GM18517 (cell line): Measurements from ENCODE around the gene FOXP1.
A peak's percentile ranks its signal among the peaks of the same experiment; 100 is the strongest.

Experiments used
- ATAC-seq: cut with Tn5 transposase; IDR thresholded peaks from one replicate; pipeline ENCODE4 v1.9.1; 2021; ENCODE audit warnings: mild to moderate bottlenecking, moderate library complexity; ENCODE audit not compliant: unreplicated experiment

The FOXP1 gene

DNA sequence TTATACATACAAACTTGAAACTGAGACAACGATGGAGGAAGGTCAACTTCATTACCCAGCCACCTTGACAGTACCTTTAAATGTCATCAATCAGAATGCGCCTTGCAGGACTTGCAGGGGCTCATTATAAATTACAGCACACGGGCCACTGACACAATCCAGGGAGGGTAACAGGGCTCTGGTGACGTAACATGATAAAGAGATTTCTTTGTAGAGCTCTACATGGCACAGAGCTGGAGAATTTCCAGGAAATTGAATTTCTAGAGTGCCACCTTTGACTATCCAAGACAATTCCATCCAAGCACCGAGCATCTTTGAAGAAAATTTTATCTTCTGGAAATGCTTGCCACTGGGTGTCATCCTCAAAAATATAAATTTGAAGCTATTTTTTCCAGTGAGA lies 486.0 kb downstream of the FOXP1 start:
- no peak for ATAC-seq

DNA sequence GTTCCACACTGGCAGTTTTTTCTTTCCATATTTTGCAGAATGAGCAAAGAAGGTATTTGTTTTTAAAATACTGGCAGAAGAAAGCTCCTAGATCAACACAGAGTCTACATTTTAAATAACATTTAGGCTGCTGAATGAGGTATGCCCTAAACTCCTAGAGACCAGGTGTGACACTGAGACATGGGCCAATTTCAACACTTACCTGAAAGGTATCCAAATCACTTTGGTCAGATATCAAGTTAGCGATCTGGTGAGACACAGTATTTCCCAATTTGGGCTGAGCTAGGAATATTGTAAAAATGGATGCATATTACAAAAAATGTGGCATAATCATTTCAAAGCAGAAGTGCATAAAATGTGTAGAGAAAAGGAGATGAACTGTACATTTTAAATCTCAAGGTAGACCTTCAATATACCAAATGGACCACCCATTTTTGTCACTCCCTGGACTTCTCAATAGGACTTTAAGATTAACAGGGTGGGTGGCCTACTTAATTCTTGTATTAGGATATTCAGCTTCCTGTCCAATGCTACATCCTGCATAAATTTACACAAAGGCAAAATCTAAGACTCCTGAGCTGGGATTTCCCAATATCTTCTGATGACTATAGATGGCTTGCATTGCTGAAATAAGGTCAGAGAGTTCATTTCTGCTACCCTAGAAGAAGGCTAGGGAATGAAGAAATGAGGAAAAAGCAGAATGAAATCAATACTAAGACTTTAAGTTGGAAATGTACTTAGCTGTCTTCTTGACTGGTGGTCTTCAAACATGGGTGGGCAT lies 487.8 kb downstream of the FOXP1 start:
- ATAC-seq = no peak

DNA sequence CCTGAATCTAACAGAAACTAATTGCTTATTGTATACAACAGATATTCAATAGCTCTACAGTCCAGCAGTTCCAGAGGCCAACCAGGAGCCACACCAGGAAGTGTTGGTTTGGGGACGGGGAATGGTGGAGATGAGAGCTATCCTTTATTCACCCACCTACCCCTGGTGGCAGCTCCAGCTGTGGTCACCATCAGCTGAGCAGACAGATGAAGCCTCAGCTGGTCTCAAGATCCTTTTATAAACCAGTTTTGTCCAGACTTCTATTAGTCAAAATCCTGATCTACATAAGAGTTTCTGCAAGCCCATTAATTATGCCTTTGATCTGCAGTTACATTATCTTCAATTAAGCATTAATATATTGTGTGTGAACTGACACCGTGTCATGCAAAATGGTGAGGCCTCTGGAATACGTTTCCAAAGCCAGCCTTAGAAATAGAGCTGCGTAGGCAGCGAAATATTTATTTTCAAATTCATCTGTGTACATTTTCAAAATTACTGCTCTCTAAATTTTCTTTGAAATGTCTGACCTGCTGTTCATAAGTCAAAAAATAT lies 488.8 kb downstream of the FOXP1 start:
- no peak for ATAC-seq

DNA sequence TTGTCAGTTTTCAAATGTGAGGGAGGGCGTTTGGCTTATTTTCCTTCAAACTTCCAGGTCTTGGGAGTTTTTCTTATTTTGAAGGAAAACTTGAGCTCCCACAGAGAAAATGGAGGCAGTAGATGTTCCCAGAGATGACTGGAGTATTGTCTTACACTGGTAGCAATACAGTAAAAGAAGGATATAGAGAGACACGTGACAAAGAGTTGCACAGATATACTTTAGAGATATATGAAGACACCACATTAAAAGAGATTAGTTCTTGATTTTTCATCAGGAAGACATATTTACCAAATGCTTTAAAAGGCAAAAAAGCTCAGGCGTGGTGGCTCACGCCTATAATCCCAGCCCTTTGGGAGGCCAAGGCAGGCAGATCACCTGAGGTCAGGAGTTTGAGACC lies 490.9 kb downstream of the FOXP1 start:
- ATAC-seq = no peak

DNA sequence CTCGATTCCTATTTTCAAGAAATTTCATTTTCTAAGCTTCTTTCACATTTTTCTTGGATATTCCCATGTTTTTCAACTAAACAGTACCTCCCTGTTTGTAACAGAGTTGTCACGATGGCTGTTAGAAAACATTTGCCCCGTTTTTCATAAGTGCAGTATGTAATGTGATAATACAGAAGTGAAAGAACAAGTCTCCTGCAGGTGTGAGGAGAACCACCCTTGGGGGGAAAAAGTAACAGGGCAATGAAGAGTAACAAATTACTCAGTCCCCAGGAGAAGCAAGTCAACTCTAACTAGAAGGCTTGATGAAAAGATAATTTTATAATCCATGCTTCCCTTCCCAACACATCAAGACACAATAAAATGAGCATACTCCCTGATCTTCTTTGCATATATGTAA lies 493.3 kb downstream of the FOXP1 start:
- no peak for ATAC-seq

DNA sequence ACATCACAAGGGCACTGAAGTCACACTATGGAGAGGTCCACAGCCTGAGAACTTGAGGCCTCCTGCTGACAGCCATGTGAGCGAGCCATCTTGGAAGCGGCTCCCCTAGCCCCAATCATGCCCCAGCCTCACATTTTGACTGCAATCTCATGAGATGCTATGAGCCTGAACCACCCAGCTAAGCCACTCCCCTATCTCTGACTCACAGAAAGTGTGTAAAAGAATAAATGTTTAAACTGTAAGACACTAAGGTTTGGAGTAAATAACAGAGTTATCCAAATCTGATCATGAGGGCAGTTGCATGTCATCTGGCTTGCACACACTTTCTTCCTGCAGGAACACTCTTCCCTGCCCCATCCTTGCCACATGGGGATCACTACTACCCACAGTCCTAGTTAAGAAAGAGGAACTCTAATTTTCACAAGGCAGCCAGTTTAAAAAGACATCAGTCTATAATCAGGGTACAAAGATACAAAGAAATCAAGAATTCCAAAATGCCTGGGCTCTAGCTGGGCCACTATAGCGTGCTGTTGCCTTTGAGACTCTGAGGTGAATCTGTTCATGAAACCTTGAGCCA lies 494.2 kb downstream of the FOXP1 start:
- no peak for ATAC-seq

DNA sequence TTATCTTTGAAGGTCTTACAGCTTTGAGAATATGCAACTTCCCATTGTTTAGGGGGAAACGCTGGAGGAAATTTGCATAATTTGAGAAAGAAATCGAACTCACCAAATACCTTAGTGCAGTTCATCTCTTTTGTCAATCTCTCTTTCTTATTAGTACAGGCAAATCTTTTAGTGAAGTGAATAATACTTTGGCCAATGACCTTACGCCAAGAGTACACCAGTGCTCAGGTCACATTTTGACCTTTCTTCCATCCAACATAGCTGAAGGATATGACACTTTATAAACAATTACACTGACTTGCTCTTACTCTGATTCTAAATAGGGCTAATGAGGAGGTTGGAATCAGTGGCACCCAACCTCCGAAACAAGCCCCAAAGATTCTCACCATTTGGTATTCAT lies 494.8 kb downstream of the FOXP1 start:
- ATAC-seq = no peak

DNA sequence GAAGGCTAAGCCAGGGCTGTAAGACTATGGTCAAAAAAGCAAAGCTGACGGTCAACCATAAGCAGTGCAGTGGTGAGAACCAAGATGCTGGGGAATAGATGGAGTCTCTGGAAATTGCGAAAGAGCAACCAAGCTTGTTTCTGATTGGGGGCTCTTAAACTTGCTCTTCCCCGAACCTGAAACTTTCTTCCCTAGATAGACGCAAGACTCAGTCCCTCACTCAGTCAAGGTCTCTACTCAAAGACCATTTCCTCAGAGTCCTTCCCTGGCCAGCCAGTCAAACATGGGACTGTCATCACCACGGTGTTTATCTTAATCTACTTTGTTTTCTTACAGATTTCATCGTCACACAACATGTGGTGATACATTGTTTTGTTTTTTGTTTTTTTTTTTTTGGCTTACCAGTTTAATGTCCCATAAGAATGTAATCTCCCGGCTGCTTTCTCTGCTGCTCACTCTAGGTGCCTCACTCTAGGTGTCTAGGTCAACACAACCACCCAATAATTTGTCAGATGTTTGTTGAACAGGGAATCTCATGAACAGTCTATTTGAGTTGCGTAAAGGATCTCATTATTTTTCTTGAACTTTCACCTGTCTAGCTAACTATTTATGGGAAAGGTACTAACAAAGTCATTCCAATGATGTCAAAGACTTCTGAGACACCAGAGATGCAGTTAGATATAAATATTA lies 495.4 kb downstream of the FOXP1 start:
- no peak for ATAC-seq

DNA sequence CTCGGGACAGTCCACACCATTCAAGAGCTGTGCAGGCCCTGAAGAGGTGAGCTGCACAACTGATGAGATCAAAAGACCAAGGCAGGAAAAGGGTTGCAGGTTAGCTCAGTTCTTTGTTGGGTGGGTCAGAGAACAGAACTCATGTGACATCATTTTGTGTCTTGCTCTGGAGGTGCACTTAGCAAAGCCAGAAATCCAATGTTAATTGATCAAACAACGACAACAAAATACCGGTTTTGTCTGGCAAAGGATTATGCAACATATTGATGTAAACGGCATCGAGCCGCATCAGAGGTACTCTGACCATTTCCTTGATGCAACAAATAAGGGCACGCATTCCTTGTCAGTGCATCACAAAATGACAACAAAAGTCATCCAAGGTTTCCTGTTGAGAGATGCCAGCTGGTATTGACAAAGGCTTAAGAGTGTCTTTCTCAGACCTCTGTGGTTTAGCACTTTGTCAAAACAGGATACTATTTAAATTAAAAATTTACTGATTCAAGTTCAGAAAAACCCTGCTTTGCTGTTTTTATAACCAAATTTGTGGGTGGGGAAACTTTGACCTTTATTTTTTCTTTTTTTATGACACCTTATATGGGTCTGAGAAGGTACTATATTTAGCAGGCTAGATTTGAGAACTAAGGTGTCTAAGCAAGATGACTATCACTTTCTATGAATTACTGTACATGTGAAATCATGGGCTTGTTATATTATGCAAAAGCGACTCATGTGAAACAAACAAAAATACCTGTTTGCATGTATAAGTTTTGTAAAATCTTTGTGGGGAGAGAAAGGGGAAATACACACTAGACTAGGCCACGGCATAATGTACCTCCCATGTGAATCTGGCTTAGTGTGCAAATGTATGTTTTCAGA lies 496.1 kb downstream of the FOXP1 start:
- peak; percentile 96 for ATAC-seq

DNA sequence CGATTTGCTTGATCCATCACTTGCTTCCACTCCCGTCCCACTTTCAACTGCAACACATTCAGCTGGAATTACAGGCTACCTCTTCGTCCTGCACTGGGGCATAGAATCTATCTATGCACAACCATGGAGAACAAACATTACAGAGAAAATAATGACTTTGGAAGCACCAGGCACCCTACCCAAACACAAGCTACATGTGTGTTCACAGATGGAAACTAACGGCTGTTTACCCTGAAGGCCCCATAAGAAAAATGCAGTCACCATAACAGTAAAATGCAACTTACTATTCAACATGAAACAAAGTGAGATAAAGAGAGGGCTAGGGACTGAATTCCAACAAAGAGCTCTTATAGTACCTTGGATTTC lies 496.8 kb downstream of the FOXP1 start:
- no peak for ATAC-seq

DNA sequence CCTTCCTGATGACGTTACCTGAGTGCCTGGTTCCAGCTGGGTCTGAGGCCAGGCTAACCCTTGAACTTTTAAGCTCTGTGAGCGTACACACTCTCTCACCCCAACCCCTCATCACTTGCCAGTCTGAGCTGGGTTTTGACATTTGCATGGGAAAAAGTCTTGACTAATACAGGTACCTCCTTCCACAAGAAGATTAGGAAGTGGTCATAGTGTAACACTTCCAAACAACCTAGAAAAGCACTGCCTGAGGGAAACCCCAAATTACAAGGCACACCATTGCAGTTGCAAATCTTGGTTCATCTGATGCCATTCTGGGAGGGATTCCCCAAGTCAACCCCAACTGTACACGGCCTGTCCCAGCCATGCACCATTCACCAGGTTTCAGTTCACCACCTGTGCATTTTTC lies 499.8 kb downstream of the FOXP1 start:
- ATAC-seq = no peak

DNA sequence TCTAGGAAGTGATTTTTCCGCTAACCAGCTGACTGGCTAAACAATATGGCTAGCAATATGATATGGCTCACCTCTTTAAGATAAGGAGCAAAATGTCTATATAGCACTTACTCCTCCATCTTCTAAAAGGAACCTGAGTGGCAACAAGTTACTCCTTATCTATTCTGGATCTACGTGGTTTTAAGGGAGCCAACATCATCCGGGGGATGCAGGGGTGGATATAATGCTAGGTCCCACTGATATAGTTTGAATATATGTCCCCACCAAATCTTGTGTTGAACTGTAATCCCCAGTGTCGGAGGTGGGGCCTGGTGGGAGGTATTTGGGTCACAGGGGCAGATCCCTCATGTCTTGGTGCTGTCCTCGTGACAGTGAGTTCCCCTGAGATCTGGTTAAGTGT lies 500.7 kb downstream of the FOXP1 start:
- no peak for ATAC-seq

DNA sequence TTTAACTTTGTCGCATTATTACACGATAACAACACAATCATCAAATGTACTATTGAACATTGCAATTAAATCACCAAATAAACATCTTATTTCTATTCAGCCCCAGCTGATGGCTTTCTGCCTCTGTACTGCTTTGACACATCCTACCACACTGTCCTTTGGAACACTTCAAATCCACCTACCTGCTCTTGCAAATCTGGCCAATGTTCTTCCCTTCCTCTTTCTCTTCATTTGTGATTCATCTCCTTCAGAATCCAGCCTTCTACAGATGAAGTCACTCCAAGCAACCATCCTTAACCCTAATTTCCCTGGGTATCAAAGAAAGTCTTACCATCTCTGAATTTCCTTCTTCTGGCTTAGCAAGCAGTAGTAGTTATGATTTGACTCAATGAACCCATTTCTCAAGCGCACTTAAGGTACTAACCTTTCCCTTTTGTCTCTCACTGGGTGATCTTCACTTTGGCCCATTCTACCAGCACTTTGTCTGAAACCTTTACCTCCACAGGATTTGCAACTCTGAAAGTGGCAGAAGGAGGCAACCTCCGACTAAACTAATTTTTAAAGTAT lies 502.9 kb downstream of the FOXP1 start:
- ATAC-seq = no peak

DNA sequence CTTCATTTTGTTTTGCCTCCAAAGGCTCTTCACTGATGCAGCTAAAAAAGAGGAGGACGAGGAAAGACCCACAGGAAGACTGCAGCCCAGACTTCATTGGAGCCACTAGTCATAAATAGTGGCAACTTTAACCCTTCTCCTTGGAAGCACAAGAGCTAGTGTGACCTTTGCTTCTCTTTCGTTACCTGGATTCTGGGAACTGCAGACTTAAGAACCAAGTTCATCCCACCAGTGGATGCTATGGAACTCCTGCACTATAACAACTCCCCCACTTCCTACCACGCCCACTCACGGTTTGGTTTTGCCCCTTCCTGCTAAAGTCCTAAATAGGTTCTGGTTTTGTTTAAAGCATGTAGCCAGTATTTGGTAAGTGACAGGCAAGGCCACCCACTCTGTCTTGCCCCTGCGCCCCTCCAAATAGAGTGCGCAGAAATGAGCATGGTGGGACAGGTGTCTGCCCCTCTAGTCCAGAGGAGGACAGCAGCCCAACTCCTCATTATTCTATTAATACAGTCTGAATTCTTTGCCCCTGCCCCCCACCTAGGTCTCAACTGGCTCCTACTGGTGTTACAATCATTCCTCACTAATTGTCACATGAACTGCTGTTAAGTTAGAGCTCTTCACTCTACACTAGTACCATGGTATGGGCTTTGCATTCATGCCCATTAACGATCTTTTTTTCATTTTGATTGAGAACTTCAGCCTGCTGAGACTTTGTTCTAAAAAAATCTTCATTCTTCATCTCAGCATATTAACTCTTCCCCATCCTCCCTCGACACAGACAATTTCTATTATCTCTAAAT lies 504.6 kb downstream of the FOXP1 start:
- no peak for ATAC-seq

DNA sequence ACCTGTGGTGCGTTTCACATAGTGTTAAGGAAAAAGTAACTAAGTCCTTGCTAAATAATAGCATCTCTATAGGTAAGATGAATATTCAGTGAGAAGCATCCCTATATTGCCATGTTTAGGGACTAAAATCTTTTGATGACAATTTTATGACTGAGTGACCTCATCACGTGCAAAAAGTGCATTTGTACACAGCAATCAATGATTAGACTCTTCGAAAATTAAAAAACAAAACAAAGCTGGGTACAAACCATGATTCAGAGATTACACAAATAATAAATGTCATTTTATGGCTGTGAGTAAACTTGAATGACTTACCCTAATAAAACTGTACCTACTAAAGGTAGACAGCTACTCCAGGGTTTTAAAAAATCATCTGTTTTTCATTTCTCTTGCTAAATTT lies 505.3 kb downstream of the FOXP1 start:
- ATAC-seq = no peak

DNA sequence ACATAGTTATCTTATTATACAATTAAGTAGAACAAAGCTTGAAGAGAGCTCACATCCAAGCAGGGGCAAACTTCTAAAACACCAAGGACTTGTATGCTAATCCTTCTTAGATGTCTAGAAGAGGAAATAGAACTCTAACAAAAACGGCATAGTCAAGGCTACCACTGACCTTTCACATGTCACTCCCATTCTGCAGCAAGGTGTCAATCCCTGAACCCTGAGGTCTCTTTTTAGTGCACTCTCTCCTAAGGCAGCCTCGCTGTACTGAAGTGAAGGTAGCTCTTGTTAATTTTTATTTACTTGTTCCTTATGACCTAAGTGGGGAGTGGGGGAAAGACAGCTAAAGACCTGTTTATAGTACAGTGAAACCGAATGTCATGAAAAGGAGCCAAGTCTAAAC lies 506.5 kb downstream of the FOXP1 start:
- ATAC-seq = no peak

DNA sequence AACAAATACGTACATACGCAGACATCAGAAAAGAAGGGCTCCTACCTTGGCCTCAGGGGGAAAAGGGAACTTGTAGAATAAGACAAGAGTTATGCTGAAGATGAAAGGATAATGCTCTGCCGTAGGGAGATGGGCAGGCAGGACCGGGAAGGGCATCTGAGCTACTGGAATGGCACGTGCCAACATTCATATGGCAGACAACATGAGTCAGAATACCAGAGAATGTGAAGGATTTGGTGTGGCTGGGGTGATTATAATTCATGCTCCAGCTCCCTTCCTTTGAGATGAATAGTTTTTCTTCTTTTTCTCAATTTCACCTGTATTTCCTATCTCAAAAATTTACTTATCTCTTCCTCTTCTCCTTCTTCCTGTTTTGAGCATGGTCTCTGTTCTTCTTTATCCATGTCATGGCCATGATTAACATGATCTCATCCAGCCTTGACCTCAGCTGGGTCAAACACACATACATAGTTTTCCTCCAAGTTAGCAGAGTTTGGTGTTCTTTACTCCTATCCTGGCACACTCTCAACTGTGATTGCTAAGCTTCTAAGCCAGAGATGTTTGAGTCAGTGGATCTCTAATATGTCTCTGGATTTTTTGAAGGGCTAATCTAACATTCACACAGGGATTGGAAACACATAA lies 507.0 kb downstream of the FOXP1 start:
- ATAC-seq = no peak

DNA sequence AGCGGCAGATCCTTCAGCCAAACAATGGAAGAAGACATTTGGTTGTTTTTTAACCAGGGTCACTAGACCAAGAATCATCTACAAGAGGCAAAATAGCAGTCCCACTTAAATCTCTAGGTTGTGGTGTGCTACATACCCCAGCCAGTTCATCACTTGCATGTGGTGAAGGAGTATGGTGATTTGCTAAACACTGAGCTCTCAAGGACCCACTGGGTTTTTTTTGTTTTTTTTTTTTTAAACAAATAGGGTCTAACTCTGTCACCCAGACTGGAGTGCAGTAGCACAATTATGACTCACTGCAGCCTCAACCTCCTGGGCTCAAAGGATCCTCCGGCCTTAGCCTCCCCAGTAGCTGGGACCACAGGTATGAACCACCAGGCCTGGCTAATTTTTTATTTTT lies 508.0 kb downstream of the FOXP1 start:
- no peak for ATAC-seq

DNA sequence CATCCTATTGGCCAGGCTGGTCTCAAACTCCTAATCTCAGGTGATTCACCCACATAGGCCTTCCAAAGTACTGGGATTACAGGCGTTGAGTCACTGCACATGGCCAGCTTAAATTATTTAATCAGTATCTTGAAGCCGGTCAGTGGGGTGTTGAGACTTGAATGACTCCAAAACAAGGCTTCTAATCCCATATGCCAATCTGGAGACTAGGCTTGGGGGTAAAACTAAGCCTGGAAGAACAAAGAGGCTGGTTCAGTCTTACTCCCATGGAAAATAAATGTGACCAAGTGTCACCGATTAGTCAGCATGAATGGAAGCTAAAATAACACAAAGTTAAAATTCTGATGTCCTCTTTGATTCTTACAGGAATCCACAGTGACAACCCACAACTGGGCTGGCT lies 509.1 kb downstream of the FOXP1 start:
- no peak for ATAC-seq
